Measurements from ENCODE around the gene PLXNC1.

Gene PLXNC1

DNA sequence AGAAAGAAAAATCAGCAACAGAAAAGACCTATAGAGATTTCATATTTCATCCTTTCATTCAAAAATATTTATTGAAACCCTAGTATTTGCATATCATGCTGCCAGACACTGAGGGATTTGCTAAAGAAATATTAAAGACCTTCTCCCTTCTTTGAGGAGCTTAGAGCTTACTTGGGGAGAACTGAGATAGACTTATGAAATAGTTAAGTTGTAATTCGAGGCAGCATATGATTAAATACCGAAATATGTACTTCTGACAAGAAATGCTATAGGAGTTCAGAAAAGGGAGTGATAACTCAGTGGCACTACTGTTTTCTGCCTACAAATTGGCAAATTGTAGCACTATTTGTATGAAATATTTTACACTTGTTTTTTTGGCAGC is 59.1 kb downstream of the PLXNC1 start:
- no peaks in the 10 kb centered on the region for H3K9me3 ChIP-seq (ENCODE audit: control insufficient read depth, insufficient read depth, low read depth, low read length)
- POLR2A ChIA-PET = no interaction called here
- TF ChIP-seq KLF16 (tag by site-specific recombination; IDR thresholded peaks at IDR 0.05) (no peak), ZNF658 (tag by site-specific recombination; IDR thresholded peaks at IDR 0.05) (no peak), OVOL3 (tag by site-specific recombination; IDR thresholded peaks at IDR 0.05) (no peak), ZSCAN30 (tag by site-specific recombination; IDR thresholded peaks at IDR 0.05) (no peak)
- TF ChIP-seq, protein P1, sequence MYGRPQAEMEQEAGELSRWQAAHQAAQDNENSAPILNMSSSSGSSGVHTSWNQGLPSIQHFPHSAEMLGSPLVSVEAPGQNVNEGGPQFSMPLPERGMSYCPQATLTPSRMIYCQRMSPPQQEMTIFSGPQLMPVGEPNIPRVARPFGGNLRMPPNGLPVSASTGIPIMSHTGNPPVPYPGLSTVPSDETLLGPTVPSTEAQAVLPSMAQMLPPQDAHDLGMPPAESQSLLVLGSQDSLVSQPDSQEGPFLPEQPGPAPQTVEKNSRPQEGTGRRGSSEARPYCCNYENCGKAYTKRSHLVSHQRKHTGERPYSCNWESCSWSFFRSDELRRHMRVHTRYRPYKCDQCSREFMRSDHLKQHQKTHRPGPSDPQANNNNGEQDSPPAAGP (tag by site-specific recombination; IDR thresholded peaks at IDR 0.05) = no peak
- TF ChIP-seq, protein P2, sequence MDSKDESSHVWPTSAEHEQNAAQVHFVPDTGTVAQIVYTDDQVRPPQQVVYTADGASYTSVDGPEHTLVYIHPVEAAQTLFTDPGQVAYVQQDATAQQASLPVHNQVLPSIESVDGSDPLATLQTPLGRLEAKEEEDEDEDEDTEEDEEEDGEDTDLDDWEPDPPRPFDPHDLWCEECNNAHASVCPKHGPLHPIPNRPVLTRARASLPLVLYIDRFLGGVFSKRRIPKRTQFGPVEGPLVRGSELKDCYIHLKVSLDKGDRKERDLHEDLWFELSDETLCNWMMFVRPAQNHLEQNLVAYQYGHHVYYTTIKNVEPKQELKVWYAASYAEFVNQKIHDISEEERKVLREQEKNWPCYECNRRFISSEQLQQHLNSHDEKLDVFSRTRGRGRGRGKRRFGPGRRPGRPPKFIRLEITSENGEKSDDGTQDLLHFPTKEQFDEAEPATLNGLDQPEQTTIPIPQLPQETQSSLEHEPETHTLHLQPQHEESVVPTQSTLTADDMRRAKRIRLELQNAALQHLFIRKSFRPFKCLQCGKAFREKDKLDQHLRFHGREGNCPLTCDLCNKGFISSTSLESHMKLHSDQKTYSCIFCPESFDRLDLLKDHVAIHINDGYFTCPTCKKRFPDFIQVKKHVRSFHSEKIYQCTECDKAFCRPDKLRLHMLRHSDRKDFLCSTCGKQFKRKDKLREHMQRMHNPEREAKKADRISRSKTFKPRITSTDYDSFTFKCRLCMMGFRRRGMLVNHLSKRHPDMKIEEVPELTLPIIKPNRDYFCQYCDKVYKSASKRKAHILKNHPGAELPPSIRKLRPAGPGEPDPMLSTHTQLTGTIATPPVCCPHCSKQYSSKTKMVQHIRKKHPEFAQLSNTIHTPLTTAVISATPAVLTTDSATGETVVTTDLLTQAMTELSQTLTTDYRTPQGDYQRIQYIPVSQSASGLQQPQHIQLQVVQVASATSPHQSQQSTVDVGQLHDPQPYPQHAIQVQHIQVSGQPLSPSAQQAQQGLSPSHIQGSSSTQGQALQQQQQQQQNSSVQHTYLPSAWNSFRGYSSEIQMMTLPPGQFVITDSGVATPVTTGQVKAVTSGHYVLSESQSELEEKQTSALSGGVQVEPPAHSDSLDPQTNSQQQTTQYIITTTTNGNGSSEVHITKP (tag by site-specific recombination; IDR thresholded peaks at IDR 0.05) = no peak
- CTCF ChIA-PET = interaction anchor here (0.6 kb wide), 1 partner anchor 36 kb away, joined by 3 read pairs; no protein-coding TSS in a partner anchor
- H3K27ac ChIP-seq (ENCODE audit: extremely low read depth, low read depth, low read length) = no peak overlapping the region
- H3K4me3 ChIP-seq (ENCODE audit: low read depth, low read length) = no peak overlapping the region
- H3K4me1 ChIP-seq (ENCODE audit: control insufficient read depth, insufficient read depth, low read length) = peaks cover 6% of the 10 kb centered on the region
- H3K36me3 ChIP-seq (ENCODE audit: control insufficient read depth in 2 of 2, insufficient read depth in 1 of 2, low read length in 2 of 2) = no peaks in the 10 kb centered on the region

DNA sequence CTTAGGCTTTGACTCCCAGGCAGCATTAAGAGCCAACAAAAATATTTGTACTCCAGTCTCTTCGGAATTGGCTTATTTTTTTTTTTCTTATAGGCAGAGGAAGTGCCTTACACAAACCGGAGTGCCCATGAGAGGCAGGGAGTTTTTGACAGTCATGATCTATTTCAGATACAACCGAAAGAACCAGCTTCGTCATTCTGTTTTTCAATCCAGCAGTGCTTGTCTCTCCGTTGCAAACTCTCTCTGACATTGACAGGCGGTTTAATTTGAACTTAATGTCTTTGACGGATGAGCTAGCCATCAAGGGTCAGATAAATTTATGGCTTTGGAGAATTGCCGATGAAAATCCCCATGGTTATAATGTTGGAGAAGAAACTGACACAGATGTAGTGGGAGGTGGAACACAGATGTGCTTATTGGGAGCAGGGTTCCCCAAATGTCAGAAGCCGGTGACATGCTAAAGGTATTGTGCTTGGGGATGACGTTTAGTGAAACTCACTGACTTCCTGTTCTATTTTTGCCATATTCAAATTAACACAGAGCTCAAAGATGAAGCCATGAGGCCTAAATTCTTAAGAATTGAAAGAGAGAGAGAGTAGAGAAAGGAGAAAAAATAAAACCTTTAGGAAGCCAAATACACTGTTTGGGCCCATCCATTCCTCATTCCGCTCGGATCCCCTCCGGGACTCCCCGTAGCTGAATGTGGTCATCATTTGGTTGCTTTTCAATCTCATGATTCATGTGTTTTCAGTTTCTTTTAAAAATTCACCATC is 59.7 kb downstream of the PLXNC1 start:
- H3K4me1 ChIP-seq (ENCODE audit: control insufficient read depth, insufficient read depth, low read length) = peaks cover 6% of the 10 kb centered on the region
- no peak overlapping the region for H3K4me3 ChIP-seq (ENCODE audit: low read depth, low read length)
- ChIA-PET CTCF (interaction anchor here (0.6 kb wide), 1 partner anchor 36 kb away, joined by 3 read pairs; no protein-coding TSS in a partner anchor), POLR2A (no interaction called here)
- H3K9me3 ChIP-seq (ENCODE audit: control insufficient read depth, insufficient read depth, low read depth, low read length) = no peaks in the 10 kb centered on the region
- no peak for TF ChIP-seq ZNF701 (tag by site-specific recombination; IDR thresholded peaks at IDR 0.05)
- TF ChIP-seq, protein P1 (tag by site-specific recombination; IDR thresholded peaks at IDR 0.05) = no peak
- no peak for TF ChIP-seq ZNF274 (IDR thresholded peaks at IDR 0.05; ENCODE audit: low read length)
- no peak for TF ChIP-seq ZNF274 (tag by site-specific recombination; IDR thresholded peaks at IDR 0.05; ENCODE audit: borderline replicate concordance)
- no peak for TF ChIP-seq ZNF211 (tag by site-specific recombination; IDR thresholded peaks at IDR 0.05; ENCODE audit: low read depth)
- no peak for TF ChIP-seq ZNF777 (tag by site-specific recombination; IDR thresholded peaks at IDR 0.05; ENCODE audit: borderline replicate concordance)
- TF ChIP-seq ZNF768 (tag by site-specific recombination; IDR thresholded peaks at IDR 0.05) = no peak
- TF ChIP-seq ZNF658 (tag by site-specific recombination; IDR thresholded peaks at IDR 0.05) = no peak
- TF ChIP-seq ZNF24 (tag by site-specific recombination; IDR thresholded peaks at IDR 0.05) = no peak
- TF ChIP-seq ZNF391 (tag by site-specific recombination; IDR thresholded peaks at IDR 0.05; ENCODE audit: borderline replicate concordance, low read depth) = no peak
- TF ChIP-seq ZBTB7A (tag by site-specific recombination; IDR thresholded peaks at IDR 0.05; ENCODE audit: low read depth) = no peak
- TF ChIP-seq, protein P3, sequence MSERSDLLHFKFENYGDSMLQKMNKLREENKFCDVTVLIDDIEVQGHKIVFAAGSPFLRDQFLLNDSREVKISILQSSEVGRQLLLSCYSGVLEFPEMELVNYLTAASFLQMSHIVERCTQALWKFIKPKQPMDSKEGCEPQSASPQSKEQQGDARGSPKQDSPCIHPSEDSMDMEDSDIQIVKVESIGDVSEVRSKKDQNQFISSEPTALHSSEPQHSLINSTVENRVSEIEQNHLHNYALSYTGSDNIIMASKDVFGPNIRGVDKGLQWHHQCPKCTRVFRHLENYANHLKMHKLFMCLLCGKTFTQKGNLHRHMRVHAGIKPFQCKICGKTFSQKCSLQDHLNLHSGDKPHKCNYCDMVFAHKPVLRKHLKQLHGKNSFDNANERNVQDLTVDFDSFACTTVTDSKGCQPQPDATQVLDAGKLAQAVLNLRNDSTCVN (tag by site-specific recombination; optimal IDR thresholded peaks at IDR 0.05) = no peak
- TF ChIP-seq ZNF23 (tag by site-specific recombination; IDR thresholded peaks at IDR 0.05; ENCODE audit: borderline replicate concordance) = no peak
- no peak for TF ChIP-seq SCRT2 (tag by site-specific recombination; IDR thresholded peaks at IDR 0.05)
- no peak for TF ChIP-seq ZNF548 (tag by site-specific recombination; IDR thresholded peaks at IDR 0.05)
- TF ChIP-seq ZSCAN30 (tag by site-specific recombination; IDR thresholded peaks at IDR 0.05) = no peak
- no peak for TF ChIP-seq ZNF174 (tag by site-specific recombination; IDR thresholded peaks at IDR 0.05)
- TF ChIP-seq, protein P4, sequence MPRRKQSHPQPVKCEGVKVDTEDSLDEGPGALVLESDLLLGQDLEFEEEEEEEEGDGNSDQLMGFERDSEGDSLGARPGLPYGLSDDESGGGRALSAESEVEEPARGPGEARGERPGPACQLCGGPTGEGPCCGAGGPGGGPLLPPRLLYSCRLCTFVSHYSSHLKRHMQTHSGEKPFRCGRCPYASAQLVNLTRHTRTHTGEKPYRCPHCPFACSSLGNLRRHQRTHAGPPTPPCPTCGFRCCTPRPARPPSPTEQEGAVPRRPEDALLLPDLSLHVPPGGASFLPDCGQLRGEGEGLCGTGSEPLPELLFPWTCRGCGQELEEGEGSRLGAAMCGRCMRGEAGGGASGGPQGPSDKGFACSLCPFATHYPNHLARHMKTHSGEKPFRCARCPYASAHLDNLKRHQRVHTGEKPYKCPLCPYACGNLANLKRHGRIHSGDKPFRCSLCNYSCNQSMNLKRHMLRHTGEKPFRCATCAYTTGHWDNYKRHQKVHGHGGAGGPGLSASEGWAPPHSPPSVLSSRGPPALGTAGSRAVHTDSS (tag by site-specific recombination; IDR thresholded peaks at IDR 0.05) = no peak
- H3K27ac ChIP-seq (ENCODE audit: extremely low read depth, low read depth, low read length) = no peak overlapping the region
- H3K36me3 ChIP-seq (ENCODE audit: control insufficient read depth in 2 of 2, insufficient read depth in 1 of 2, low read length in 2 of 2) = no peaks in the 10 kb centered on the region

All from HEK293 (cell line).